ENCODE results near the gene LEUTX. TPM values are rescaled to one million over a fixed set of nuclear protein-coding genes. Genes with fewer than 3 reads are reported as not detected.

LEUTX gene
- total RNA-seq, 1 donor: not detected

DNA sequence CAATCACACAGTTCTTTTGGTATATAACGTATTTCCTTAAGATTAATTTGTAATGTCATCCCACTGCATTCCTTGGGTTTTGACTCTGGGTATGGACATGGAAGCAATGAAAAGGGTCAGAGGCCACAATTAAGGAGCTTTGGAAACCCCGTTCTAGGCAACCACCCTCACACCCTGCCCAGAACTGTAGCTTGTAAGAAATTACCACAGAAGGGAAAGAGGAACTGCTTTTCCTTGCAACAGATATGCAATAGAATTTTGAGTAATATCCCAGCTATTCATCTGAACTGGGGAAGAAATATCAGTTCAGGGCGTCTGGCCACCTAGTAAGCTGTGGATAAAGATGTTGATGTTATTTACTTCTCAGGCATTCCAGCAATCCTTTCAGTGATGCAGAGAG, 39.8 kb upstream of the LEUTX start:
- H3K27ac ChIP-seq (ENCODE audit: low read depth, low read length): no peak overlapping the region
- H3K4me2 ChIP-seq (ENCODE audit: insufficient read depth, low read length): no peak overlapping the region
- H3K79me2 ChIP-seq (ENCODE audit: insufficient read depth, low read length): no peaks in the 10 kb centered on the region
- TF ChIP-seq, protein P1, sequence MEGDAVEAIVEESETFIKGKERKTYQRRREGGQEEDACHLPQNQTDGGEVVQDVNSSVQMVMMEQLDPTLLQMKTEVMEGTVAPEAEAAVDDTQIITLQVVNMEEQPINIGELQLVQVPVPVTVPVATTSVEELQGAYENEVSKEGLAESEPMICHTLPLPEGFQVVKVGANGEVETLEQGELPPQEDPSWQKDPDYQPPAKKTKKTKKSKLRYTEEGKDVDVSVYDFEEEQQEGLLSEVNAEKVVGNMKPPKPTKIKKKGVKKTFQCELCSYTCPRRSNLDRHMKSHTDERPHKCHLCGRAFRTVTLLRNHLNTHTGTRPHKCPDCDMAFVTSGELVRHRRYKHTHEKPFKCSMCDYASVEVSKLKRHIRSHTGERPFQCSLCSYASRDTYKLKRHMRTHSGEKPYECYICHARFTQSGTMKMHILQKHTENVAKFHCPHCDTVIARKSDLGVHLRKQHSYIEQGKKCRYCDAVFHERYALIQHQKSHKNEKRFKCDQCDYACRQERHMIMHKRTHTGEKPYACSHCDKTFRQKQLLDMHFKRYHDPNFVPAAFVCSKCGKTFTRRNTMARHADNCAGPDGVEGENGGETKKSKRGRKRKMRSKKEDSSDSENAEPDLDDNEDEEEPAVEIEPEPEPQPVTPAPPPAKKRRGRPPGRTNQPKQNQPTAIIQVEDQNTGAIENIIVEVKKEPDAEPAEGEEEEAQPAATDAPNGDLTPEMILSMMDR (IDR thresholded peaks at IDR 0.05; ENCODE audit: extremely low read depth, low read depth, low read length): no peak
- H3K36me3 ChIP-seq (ENCODE audit: insufficient read depth, low read length): no peaks in the 10 kb centered on the region
- H3K27me3 ChIP-seq (ENCODE audit: insufficient read depth, low read length): no peaks in the 10 kb centered on the region
- H3K4me1 ChIP-seq (ENCODE audit: insufficient read depth, low read length): no peaks in the 10 kb centered on the region
- H4K20me1 ChIP-seq (ENCODE audit: insufficient read depth, low read length): no peaks in the 10 kb centered on the region
- DNase-seq (ENCODE audit: insufficient read length, low spot score, missing footprints): no peak
- H3K9me3 ChIP-seq (ENCODE audit: low read depth, low read length): no peaks in the 10 kb centered on the region
- H2AFZ ChIP-seq (ENCODE audit: low read length): no peak overlapping the region
- no peak overlapping the region for H3K4me3 ChIP-seq (ENCODE audit: insufficient read depth, low read length)

- no peaks in the 10 kb centered on the region for H3K9me3 ChIP-seq (ENCODE audit: low read depth, low read length)
- H3K27me3 ChIP-seq (ENCODE audit: insufficient read depth, low read length): no peaks in the 10 kb centered on the region
- TF ChIP-seq, protein P1 (IDR thresholded peaks at IDR 0.05; ENCODE audit: extremely low read depth, low read depth, low read length): no peak
- H4K20me1 ChIP-seq (ENCODE audit: insufficient read depth, low read length): no peaks in the 10 kb centered on the region
- no peaks in the 10 kb centered on the region for H3K79me2 ChIP-seq (ENCODE audit: insufficient read depth, low read length)
- no peak overlapping the region for H3K27ac ChIP-seq (ENCODE audit: low read depth, low read length)
- DNase-seq (ENCODE audit: insufficient read length, low spot score, missing footprints): no peak
- H2AFZ ChIP-seq (ENCODE audit: low read length): no peak overlapping the region
- H3K36me3 ChIP-seq (ENCODE audit: insufficient read depth, low read length): no peaks in the 10 kb centered on the region
- H3K4me3 ChIP-seq (ENCODE audit: insufficient read depth, low read length): no peak overlapping the region
- H3K4me1 ChIP-seq (ENCODE audit: insufficient read depth, low read length): no peaks in the 10 kb centered on the region
- no peak overlapping the region for H3K4me2 ChIP-seq (ENCODE audit: insufficient read depth, low read length)
Measured at GRCh38 chr19:39740395-39740794, 38.3 kb upstream of the LEUTX start.

GRCh38 chr19:39745643-39746042, 33.0 kb upstream of the LEUTX start:
- H4K20me1 ChIP-seq (ENCODE audit: insufficient read depth, low read length): no peaks in the 10 kb centered on the region
- no peaks in the 10 kb centered on the region for H3K36me3 ChIP-seq (ENCODE audit: insufficient read depth, low read length)
- no peaks in the 10 kb centered on the region for H3K79me2 ChIP-seq (ENCODE audit: insufficient read depth, low read length)
- no peak overlapping the region for H3K4me2 ChIP-seq (ENCODE audit: insufficient read depth, low read length)
- TF ChIP-seq, protein P1 (IDR thresholded peaks at IDR 0.05; ENCODE audit: extremely low read depth, low read depth, low read length): no peak
- no peaks in the 10 kb centered on the region for H3K27me3 ChIP-seq (ENCODE audit: insufficient read depth, low read length)
- H3K9me3 ChIP-seq (ENCODE audit: low read depth, low read length): no peaks in the 10 kb centered on the region
- no peak overlapping the region for H3K27ac ChIP-seq (ENCODE audit: low read depth, low read length)
- no peak overlapping the region for H3K4me3 ChIP-seq (ENCODE audit: insufficient read depth, low read length)
- no peaks in the 10 kb centered on the region for H3K4me1 ChIP-seq (ENCODE audit: insufficient read depth, low read length)
- no peak overlapping the region for H2AFZ ChIP-seq (ENCODE audit: low read length)
- DNase-seq (ENCODE audit: insufficient read length, low spot score, missing footprints): no peak

DNA sequence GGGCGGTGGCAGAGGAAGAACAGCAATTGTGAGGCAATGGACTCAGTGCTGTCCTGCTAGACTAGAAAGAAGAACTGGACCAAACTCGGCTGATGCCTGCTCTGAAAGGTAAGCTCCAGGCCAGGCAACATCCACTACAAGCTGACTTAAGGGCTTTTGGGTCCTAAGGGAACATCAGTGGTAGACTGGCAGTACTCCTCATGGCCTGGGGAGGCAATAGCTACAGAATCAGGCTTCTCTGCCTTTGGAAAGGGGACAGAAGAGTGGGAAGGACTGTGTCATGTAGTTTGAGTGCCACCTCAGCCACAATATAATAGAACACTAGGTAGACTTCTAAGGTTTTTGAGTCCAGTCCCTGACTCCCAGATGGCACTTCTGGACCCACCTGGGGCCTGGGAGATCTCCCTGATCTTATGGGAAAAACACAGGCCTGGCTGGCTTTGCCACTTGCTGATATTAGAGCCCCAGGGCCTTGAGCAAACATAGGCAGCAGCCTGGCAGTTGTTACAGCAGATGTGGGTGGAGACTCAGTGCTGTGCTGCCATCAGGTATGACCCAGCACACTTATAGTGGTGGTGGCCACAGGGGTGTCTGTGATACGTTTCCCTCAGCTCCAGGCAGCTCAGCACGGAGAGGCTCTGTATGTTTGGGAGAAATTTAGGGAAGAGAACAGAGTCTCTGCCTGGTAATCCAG, 31.7 kb upstream of the LEUTX start:
- H3K9me3 ChIP-seq (ENCODE audit: low read depth, low read length): no peaks in the 10 kb centered on the region
- TF ChIP-seq, protein P1 (IDR thresholded peaks at IDR 0.05; ENCODE audit: extremely low read depth, low read depth, low read length): no peak
- H3K4me3 ChIP-seq (ENCODE audit: insufficient read depth, low read length): no peak overlapping the region
- H3K79me2 ChIP-seq (ENCODE audit: insufficient read depth, low read length): no peaks in the 10 kb centered on the region
- no peak overlapping the region for H3K27ac ChIP-seq (ENCODE audit: low read depth, low read length)
- no peaks in the 10 kb centered on the region for H3K4me1 ChIP-seq (ENCODE audit: insufficient read depth, low read length)
- H2AFZ ChIP-seq (ENCODE audit: low read length): no peak overlapping the region
- no peak overlapping the region for H3K4me2 ChIP-seq (ENCODE audit: insufficient read depth, low read length)
- no peak for DNase-seq (ENCODE audit: insufficient read length, low spot score, missing footprints)
- H4K20me1 ChIP-seq (ENCODE audit: insufficient read depth, low read length): no peaks in the 10 kb centered on the region
- no peaks in the 10 kb centered on the region for H3K27me3 ChIP-seq (ENCODE audit: insufficient read depth, low read length)
- no peaks in the 10 kb centered on the region for H3K36me3 ChIP-seq (ENCODE audit: insufficient read depth, low read length)
